ENCODE measurements around the gene CRY2.
"Not testable (repeated sequence)": the region's sequence is repeated elsewhere in the genome, so short reads cannot be mapped to it uniquely, and the experiment has no call there.

The CRY2 gene

DNA sequence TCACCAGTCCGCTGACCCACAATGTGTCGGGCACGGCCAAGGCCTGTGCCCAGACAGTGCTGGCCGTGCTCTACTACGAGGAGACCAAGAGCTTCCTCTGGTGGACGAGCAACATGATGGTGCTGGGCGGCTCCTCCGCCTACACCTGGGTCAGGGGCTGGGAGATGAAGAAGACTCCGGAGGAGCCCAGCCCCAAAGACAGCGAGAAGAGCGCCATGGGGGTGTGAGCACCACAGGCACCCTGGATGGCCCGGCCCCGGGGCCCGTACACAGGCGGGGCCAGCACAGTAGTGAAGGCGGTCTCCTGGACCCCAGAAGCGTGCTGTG, 36.2 kb upstream of the CRY2 start:
- DNase-seq (ENCODE audit: insufficient read length, low spot score) = no peak
- FAIRE-seq = no peak

- FAIRE-seq (no peak), DNase-seq (ENCODE audit: insufficient read length, low spot score) (no peak)
These were observed 35.5 kb upstream of the CRY2 start for GRCh38 chr11:45811571-45812290.

GRCh38 chr11:45812581-45813548, 34.4 kb upstream of the CRY2 start:
- FAIRE-seq = no peak
- no peak for DNase-seq (ENCODE audit: insufficient read length, low spot score)

DNA sequence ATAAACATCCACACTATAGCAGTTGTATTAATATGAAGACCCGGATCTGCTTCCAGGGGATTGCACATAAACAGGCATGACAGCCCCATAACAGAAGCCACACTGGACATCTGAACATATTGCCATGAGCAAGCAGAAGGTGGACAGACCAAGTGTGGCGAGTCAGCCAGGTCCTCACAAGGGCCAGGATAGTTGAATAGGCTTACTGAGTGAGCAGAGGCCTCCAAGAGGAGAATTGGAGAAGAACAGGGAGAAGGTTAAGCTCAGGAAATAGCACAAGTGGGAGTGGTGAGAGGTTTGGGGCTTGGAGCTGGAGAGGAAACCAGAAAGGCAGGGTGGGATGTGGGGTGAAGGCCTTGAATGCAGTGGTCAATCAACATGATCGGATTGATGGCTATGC, 31.5 kb upstream of the CRY2 start:
- no peak for FAIRE-seq
- peak; percentile 15 for DNase-seq (ENCODE audit: insufficient read length, low spot score)

DNA sequence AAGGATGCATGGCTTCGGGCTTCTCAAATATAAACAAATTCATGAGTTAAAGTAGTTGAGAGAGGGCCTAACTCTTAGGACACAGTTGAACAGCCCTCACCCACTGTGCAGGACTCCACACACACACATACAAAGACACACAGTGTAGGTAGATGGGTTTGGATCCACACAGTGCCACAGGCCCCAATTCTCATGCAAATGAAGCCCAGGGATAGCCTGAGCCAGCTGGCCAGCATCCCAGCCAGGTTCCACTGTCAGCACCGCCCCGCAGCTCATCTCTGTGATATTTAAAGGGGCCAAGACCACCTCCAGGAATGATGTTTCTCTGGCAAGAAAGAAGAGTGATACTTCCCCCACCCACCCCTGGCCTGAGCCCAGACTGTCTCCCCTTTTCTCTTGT, 30.7 kb upstream of the CRY2 start:
- FAIRE-seq (no peak), DNase-seq (ENCODE audit: insufficient read length, low spot score) (no peak)

DNA sequence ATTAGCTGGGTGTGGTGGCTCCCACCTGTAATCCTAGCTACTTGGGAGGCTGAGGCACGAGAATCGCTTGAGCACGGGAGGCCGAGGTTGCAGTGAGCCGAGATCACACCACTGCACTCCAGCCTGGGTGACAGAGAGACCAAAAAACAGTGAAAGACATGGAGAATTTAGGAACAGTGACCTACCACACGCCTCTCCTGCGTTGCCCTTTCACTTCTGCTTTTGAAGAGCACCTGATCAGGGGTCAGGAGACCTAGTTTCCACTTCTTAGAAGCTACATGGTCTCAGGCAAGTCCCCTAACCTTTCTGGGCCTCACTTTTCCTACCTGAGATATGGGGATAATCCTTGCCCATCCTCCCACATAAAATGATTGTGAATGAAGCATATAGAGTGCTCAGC, 30.1 kb upstream of the CRY2 start:
- DNase-seq (ENCODE audit: insufficient read length, low spot score) (no peak), FAIRE-seq (no peak)

DNA sequence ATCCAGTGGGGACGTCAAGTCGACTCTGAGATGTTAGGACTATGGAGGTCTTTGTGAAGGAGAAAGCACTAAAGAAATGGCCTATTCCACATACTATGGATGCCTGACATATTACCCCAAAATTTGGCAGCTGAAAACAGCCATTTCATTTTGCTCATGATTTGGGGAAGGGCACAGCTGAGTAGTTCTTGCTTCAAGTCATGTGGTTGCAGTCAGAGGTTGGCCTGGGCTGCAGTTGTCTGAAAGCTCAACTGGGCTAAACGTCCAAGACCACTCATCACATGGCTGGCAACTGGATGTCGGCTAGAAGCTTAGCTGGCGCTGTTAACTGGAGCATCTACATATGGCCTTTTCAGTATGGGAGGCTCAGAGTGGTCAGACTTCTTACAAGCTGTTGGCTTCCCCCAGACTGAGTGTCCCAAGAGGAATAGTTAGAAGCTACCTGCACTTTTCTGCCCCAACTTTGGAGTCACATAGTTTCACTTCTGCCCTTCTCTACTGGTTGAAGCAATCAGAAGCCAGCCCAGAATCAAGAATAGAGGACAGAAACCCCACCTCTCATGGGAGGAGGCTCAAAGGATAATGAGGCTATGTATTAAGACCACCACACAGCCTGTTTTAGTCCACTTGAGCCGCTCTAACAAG, 28.2 kb upstream of the CRY2 start:
- FAIRE-seq (no peak), DNase-seq (ENCODE audit: insufficient read length, low spot score) (no peak)

DNA sequence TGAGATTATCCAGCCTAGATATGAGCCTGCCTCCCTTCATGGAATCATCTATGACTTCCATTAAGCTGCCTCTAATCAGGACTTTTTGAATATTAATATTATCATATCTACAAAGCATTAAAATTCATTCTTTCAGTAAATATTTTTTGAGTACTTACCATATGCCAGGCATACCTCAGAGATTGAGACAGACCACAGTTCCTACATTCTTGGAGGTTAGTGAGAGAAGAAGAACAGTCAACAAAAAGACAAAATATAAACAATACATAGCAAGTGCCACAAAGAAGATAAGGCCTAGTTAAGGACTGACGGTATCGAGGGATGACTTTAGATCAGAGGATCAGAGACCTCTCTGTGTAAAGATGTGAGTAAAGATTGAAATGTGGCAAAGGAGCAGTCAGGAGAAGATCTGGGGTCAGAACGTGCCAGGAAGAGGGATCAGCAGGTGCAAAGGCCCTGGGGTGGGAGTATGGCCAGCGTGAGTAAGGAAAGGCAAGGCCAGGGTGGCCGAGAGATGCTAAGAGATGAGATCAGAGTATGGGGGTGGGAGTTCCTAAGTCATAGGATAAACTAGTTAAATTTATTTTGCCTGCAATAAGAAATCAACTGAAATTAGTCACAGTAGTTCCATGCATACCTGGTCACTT, 26.9 kb upstream of the CRY2 start:
- FAIRE-seq = no peak
- DNase-seq (ENCODE audit: insufficient read length, low spot score) = no peak

DNA sequence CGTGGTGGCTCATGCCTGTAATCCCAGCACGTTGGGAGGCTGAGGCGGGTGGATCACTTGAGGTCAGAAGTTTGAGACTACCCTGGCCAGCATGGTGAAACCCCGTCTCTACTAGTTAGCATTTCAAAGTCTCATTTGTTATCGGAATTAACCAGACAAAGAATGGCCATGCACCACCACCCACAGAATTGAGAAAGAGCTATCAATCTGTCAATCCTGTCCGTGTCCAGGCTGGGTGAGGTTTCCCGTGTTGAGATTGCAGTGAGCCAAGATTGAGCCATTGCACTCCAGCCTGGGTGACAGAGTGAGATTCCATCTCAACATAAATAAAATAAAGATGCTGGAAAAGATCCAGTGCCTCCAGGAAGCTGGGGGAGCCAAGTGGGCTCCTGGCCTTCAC, 20.8 kb upstream of the CRY2 start:
- not testable (repeated sequence) for DNase-seq (ENCODE audit: insufficient read length, low spot score)
- FAIRE-seq = peak; percentile 99

DNA sequence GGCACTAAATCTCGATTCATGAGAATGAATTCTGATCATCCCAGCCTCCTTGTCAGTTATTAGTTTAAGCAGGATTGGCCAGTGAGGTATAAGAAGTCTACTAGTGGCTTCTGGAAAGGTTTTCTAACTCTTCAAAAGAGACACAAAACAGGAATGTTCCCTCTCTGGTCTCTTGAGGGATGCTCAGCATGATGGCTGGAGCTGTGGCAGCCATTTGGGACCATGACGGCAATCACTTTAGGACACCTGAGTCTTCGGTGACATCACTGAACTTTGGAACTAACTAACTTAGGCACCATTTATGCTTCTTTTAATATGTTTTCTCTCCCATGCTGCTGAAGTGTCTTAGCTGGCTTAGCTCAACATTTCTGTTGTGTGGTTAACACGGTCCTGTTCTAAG, 20.2 kb upstream of the CRY2 start:
- FAIRE-seq (no peak), DNase-seq (ENCODE audit: insufficient read length, low spot score) (no peak)

DNA sequence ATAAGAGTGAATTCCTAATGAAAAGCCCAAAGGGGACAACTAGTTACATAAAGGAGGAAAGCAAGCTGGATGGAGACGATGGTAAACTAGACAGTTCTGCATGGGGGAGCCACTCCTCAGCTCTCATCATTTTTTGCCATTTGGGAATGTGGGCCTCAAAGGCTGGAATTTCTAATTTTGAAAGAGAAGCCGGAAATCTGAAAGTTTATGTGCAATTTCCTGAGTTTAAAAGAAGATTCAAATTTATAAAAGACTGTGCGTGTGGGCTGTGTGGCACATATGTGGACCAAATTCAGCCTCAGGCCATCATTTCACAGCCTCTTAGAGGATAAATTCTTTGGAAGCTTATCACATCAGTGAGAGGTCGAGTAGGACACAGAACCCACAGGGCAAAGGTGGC, 18.3 kb upstream of the CRY2 start:
- no peak for DNase-seq (ENCODE audit: insufficient read length, low spot score)
- no peak for FAIRE-seq

DNA sequence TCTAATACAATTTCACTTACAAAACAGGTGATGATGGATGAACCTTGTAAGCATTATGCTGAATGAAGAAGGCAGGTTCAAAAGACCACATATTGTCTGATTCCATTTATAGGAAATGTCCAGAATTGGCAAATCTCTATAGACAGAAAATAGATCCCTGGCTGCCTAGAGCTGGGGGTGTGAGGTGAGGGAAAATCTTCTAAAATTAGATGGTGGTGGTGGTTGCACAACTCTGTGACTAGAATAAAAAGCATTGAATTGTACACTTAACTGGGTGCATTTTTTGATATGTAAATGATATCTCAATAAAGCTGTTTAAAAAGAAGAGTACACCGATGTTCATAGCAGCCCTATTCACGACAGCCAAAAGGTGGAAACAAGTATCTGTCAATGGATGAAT, 16.7 kb upstream of the CRY2 start:
- FAIRE-seq (no peak), DNase-seq (ENCODE audit: insufficient read length, low spot score) (no peak)

- FAIRE-seq = no peak
- no peak for DNase-seq (ENCODE audit: insufficient read length, low spot score)
These were observed 14.3 kb upstream of the CRY2 start for GRCh38 chr11:45832811-45833441.

- DNase-seq (ENCODE audit: insufficient read length, low spot score) = no peak
- no peak for FAIRE-seq
These were observed 13.5 kb upstream of the CRY2 start for GRCh38 chr11:45833761-45834160.

DNA sequence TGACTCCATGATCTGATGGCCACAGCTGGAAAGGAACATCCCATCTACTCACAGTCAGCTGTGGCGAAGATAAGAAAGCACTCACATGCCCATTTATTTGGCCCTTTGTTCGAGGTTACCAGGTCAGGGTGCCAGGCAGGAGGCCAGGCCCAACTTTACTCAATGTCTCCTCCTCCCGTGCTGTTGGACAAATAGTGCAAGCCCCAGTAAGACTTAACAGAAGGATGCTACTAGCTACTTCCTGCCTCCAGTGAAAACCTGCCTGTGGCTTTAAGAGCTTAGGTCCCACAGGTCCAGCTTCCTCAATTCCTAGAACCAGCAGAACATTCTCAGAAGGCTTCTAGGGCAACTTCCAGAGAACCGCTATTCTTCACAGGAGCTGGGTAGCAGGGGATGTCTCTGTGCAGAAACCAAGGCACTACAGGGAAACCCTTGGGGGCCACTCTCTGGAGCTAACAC, 12.9 kb upstream of the CRY2 start:
- DNase-seq (ENCODE audit: insufficient read length, low spot score) (no peak), FAIRE-seq (no peak)

DNA sequence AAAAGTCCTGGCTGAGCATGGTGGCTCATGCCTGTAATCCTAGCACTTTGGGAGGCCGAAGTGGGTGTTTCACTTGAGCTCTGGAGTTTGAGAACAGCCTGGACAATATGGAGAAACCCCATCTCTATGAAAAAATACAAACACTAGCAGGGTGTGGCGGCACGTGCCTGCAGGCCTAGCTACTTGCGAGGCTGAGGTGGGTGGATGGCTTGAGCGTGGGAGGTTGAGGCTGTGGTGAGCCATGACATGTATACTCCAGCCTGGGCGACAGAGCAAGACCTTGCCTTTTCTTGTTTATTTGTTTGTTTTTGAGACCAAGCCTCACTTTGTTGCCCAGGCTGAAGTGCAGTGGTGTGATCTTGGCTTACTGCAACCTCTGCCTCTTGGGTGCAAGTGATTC, 8.1 kb upstream of the CRY2 start:
- no peak for DNase-seq (ENCODE audit: insufficient read length, low spot score)
- FAIRE-seq = no peak

DNA sequence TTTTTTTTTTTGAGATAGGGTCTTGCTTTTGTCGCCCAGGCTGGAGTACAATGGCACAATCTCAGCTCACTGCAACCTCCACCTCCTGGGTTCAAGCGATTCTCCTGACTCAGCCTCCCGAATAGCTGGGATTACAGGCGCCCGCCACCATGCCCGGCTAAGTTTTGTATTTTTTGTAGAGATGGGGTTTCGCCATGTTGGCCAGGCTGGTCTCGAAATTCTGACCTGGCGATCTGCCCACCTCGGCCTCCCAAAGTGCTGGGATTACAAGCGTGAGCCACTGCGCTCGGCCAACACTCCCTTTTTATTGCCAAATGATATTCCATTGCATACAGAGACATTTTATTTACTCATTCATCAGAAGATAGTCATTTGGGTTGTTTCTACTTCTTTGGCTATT, 7.0 kb upstream of the CRY2 start:
- not testable (repeated sequence) for FAIRE-seq; DNase-seq (ENCODE audit: insufficient read length, low spot score)

- DNase-seq (ENCODE audit: insufficient read length, low spot score) = peak; percentile 81
- peak; percentile 33 for FAIRE-seq
These were observed 3.9 kb upstream of the CRY2 start for GRCh38 chr11:45843158-45843924.

GRCh38 chr11:45844822-45845578, 2.3 kb upstream of the CRY2 start:
- no peak for DNase-seq (ENCODE audit: insufficient read length, low spot score)
- FAIRE-seq = no peak

Data from HTR-8/SVneo (cell line).